BJ (cell line): Measurements from ENCODE around the gene KRT34. TPM values are rescaled to one million over a fixed set of nuclear protein-coding genes. Genes with fewer than 3 reads are reported as not detected.
"Not testable (repeated sequence)": the region's sequence is repeated elsewhere in the genome, so short reads cannot be mapped to it uniquely, and the experiment has no call there.

ENCODE experiments used
- CTCF ChIA-PET: fragments of 350-600 bp; formaldehyde crosslinking; extraction: SDS; loops from one replicate; lab custom pipeline; 2021; ENCODE audit warnings: antibody characterized with exemption, inconsistent platforms; lab: Yijun Ruan, JAX
- POLR2A ChIA-PET: fragments of 300-600 bp; sonication (Branson Sonifier 250); formaldehyde crosslinking; extraction: SDS; loops from one replicate; lab custom pipeline; 2021; ENCODE audit warnings: antibody characterized with exemption; lab: Charles Lee
- DNase-seq: peaks from one replicate; pipeline ENCODE4 v3.0.0-alpha.2; 2011; ENCODE audit warnings: low read depth
- H3K27me3 ChIP-seq: 2 replicates; pipeline ENCODE4 v1.6.0; 2011; ENCODE audit warnings: low read length; ENCODE audit not compliant: control insufficient read depth, insufficient read depth
- H3K36me3 ChIP-seq: 2 replicates; pipeline ENCODE4 v1.5.1; 2011; ENCODE audit warnings: low read length; ENCODE audit not compliant: control insufficient read depth, insufficient read depth
- H3K4me3 ChIP-seq: 2 replicates; pipeline ENCODE4 v1.5.1; 2011; ENCODE audit warnings: low read depth, mild to moderate bottlenecking, control low read depth, low read length
- CTCF ChIP-seq: IDR thresholded peaks from 2 replicates; pipeline ENCODE4 v1.5.1; 2011; ENCODE audit warnings: low read depth, mild to moderate bottlenecking, control low read depth, inconsistent platforms, low read length, moderate library complexity; ENCODE audit not compliant: insufficient read depth
- polyA plus RNA-seq: library from polyadenylated mRNA; depleted of rRNA; stranded (reverse); fragments of >200 nt; gene quantifications from 2 replicates; pipeline ENCODE4 v1.2.3, GENCODE V29; 2011

KRT34 gene
- polyA plus RNA-seq, 1 experiment, result 156 TPM

GRCh38 chr17:41352597-41353366, 29.3 kb downstream of the KRT34 start:
- DNase-seq, result no peak
- POLR2A ChIA-PET, result interaction anchor here (0.6 kb wide), 1 partner anchor 304 kb away, joined by 3 read pairs; no protein-coding TSS in a partner anchor
- no peak for TF ChIP-seq CTCF
- H3K36me3 ChIP-seq, result no peaks in the 10 kb centered on the region
- H3K27me3 ChIP-seq, result no peaks in the 10 kb centered on the region
- H3K4me3 ChIP-seq, result no peak overlapping the region
- CTCF ChIA-PET, result interaction anchor here (0.8 to 1.2 kb wide), 2 partner anchors 9 to 23 kb away, joined by 3 read pairs; no protein-coding TSS in a partner anchor

DNA sequence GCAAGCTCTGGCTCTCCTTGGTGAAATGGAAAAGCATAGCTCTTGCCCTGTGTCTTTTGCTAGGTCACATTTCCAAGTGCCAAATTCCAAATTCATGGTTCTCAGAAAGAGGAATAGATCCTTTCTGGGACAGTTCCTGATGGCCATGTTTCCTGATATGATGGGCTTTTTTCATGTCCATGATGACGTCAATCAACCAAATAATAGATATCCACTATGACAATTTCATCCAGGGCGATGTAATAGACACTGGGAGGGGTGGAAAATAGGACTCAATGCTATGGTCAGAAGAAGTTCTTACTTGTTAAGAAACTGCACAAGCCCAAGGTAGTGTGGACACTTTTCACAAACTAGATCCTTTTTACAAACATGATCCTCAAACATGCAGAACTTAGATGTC, 30.9 kb downstream of the KRT34 start:
- TF ChIP-seq CTCF, result no peak
- Histone ChIP-seq H3K4me3 (no peak overlapping the region), H3K27me3 (no peaks in the 10 kb centered on the region), H3K36me3 (no peaks in the 10 kb centered on the region)
- ChIA-PET CTCF (interaction anchor here (0.9 to 1.4 kb wide), 2 partner anchors 145 to 198 kb away, joined by 3 to 5 read pairs; no protein-coding TSS in a partner anchor), POLR2A (no interaction called here)
- no peak for DNase-seq

DNA sequence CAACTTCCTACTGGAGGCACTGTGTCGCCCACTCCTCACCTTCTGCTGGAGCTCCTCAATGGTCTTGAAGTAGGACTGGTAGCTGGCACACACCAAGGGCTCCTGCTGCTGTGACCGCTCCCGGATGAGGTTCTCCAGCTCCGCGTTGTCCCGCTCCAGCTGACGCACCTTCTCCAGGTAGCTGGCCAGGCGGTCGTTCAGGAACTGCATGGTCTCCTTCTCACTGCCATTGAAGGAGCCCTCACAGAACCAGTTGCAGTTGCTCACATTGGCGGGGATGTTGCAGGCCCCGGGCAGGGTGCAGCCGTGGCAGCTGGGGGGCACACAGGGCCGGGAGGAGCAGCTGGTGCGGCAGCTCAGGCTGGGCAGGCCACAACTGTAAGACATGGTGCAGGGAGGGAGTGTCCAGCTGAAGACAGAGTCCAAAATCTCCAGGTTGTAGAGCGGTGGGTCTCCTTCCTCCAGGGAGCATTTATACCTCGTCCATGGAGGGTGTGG, 31.7 kb downstream of the KRT34 start, which contains the start of gene KRT33A:
Gene KRT33A, minus strand, starts transcription at position 448 of the 498 bp plus-strand sequence. Its CDS starts 61 bp downstream, at position 387.
- H3K36me3 ChIP-seq, H3K27me3 ChIP-seq, H3K4me3 ChIP-seq, DNase-seq, POLR2A ChIA-PET: not testable (repeated sequence)
- CTCF ChIA-PET, result interaction anchor here (0.9 to 1.4 kb wide), 3 partner anchors 28 to 199 kb away, joined by 3 to 5 read pairs (median 4); no protein-coding TSS in a partner anchor

DNA sequence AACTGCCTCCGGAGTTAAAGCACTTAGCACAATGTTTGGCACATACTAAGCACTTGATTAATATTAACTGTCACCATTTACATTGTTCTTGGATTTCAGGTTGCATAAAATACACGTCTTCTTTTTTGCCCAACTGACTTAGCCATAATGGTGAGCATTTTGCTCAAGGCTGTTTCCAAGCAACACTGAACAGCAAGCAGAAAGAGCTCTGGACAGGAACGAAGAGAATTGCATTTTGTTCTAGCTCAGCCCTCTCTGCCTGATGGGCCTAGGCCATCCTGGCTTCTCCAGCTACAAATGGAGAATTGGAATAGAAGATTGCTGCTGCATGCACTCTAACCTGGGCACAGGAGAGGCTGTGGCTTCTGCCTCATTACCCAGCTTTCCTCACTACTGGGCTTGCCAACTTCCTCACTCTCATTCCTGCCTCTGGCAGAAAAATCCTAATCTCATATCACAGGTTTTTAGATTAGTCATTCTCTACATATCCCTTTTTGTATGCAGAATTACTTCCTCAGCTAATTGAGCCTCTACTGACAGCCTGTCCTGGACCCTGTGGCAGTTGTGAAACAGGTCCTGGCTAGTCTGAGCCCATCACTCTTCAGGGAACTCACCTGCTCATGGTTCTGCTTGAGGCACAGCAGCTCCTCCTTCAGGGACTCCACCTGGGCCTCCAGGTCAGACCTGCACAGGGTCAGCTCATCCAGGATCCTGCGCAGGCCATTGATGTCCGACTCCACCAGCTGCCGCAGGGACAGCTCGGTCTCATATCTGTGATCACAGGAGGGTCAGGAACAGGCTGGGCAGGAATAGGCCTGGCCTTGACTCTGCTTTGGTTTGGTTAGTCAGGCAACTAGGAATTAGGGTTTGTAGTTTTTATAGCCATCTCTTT, 34.0 kb downstream of the KRT34 start:
- TF ChIP-seq CTCF, result no peak
- Histone ChIP-seq H3K4me3 (no peak overlapping the region), H3K27me3 (no peaks in the 10 kb centered on the region), H3K36me3 (no peaks in the 10 kb centered on the region)
- CTCF ChIA-PET, result interaction anchor here (0.7 to 2.5 kb wide), 4 partner anchors 9 to 46 kb away, joined by 3 to 10 read pairs (median 5); no protein-coding TSS in a partner anchor
- no peak for DNase-seq
- POLR2A ChIA-PET, result no interaction called here

DNA sequence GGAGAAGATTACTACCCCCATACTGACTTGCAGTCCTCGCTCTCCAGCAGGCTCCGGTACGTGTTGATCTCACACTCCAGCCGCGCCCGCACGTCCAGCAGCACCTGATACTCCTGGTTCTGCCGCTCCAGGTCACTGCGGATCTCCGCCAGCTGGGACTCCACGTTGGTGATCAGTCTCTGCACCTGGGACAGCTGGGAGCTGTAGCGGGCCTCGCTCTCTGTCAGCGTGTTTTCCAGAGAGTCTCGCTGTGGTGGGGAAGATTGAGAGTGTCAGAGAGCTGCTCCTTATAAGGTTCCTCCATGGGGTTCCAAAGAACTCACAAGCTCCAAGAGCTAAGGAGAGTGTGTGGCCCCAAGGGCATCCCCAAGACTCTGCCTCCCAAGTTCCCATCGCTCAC, 35.7 kb downstream of the KRT34 start:
- H3K27me3 ChIP-seq, H3K36me3 ChIP-seq, POLR2A ChIA-PET, DNase-seq, H3K4me3 ChIP-seq: not testable (repeated sequence)
- CTCF ChIA-PET, result interaction anchor here (0.7 kb wide), 2 partner anchors 10 to 24 kb away, joined by 3 read pairs; no protein-coding TSS in a partner anchor
